Activated CD4-positive, alpha-beta memory T cell treated with anti-CD3 and anti-CD28 coated beads, Interleukin-2, amount 10 ng/mL, durations not matched to agents 7 days and 5 days (primary cell): ENCODE data around the gene ANKRD17. TPM values are rescaled to one million over a fixed set of nuclear protein-coding genes. Genes with fewer than 3 reads are reported as not detected.
"Not testable (repeated sequence)": the region's sequence is repeated elsewhere in the genome, so short reads cannot be mapped to it uniquely, and the experiment has no call there.

Experiments used
- CTCF ChIA-PET: fragments of 350-600 bp; sonication (Branson Sonifier 250); formaldehyde crosslinking; loops from one replicate; lab custom pipeline; 2021; ENCODE audit warnings: antibody characterized with exemption, inconsistent platforms; lab: Charles Lee
- POLR2A ChIA-PET: fragments of 350-600 bp; sonication (Branson Sonifier 250); formaldehyde crosslinking; loops from one replicate; lab custom pipeline; 2021; ENCODE audit warnings: antibody characterized with exemption; lab: Charles Lee
- DNase-seq: peaks from one replicate; pipeline ENCODE4 v3.0.0-alpha.2; 2020
- H3K27ac Mint-ChIP-seq: one replicate; pipeline ENCODE4 v1.8.0; 2021; ENCODE audit warnings: mild to moderate bottlenecking, mixed read lengths
- H3K27me3 Mint-ChIP-seq: one replicate; pipeline ENCODE4 v1.8.0; 2021; ENCODE audit warnings: mixed read lengths
- H3K36me3 Mint-ChIP-seq: one replicate; pipeline ENCODE4 v1.8.0; 2021; ENCODE audit warnings: low read depth, mixed read lengths
- H3K4me1 Mint-ChIP-seq: one replicate; pipeline ENCODE4 v1.8.0; 2021; ENCODE audit warnings: mixed read lengths
- H3K4me3 Mint-ChIP-seq: one replicate; pipeline ENCODE4 v1.8.0; 2021; ENCODE audit warnings: mild to moderate bottlenecking, mixed read lengths
- H3K9me3 Mint-ChIP-seq: one replicate; pipeline ENCODE4 v1.8.0; 2021; ENCODE audit warnings: mixed read lengths
- total RNA-seq, 2 experiments: library from RNA; stranded (reverse); gene quantifications; one replicate each; pipeline ENCODE4 v1.2.3, GENCODE V29; 2021

The ANKRD17 gene
- total RNA-seq, 2 experiments from 2014 or later: 45.8 to 46.6 TPM

- Mint-ChIP-seq H3K27me3 (no peaks in the 10 kb centered on the region), H3K27ac (no peak overlapping the region), H3K36me3 (peaks cover 62% of the 10 kb centered on the region), H3K9me3 (no peaks in the 10 kb centered on the region), H3K4me3 (no peak overlapping the region), H3K4me1 (peaks cover 18% of the 10 kb centered on the region)
- no peak for DNase-seq
- CTCF ChIA-PET: interaction anchor here (1.4 kb wide), 1 partner anchor 15 kb away, joined by 3 read pairs; no protein-coding TSS in a partner anchor
- POLR2A ChIA-PET: interaction anchor here (1.1 to 1.8 kb wide), 3 partner anchors 13 to 22 kb away, joined by 3 to 5 read pairs (median 5); no protein-coding TSS in a partner anchor
Measured at GRCh38 chr4:73236151-73236550, 22.4 kb downstream of the ANKRD17 start.

DNA sequence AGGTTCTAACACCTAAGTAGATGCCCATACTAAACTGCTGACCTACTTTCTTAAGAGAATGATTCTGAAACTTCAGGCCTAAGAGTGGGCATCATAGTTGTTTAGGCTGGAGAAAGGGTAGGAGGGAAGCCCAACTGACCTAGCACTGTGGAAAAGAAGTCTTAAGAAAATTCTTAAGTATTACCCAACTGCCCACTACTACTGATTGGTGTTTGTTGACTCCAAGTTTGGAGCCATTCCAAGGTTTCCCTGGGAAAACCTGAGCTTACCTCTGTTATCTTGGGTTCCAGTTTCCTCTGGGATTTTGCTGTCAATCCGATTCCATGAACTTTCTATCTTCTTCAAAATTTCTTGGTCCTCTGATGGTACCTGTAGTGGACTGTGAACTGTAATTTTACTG is 23.9 kb downstream of the ANKRD17 start:
- Mint-ChIP-seq H3K36me3 (peaks cover 72% of the 10 kb centered on the region), H3K4me1 (peaks cover 18% of the 10 kb centered on the region), H3K4me3 (no peak overlapping the region), H3K27me3 (no peaks in the 10 kb centered on the region), H3K27ac (no peak overlapping the region), H3K9me3 (no peaks in the 10 kb centered on the region)
- POLR2A ChIA-PET: interaction anchor here (1.7 to 1.8 kb wide), 2 partner anchors 12 to 21 kb away, joined by 5 read pairs; no protein-coding TSS in a partner anchor
- CTCF ChIA-PET: interaction anchor here (0.6 kb wide), 1 partner anchor 53 kb away, joined by 5 read pairs; no protein-coding TSS in a partner anchor
- DNase-seq: no peak

DNA sequence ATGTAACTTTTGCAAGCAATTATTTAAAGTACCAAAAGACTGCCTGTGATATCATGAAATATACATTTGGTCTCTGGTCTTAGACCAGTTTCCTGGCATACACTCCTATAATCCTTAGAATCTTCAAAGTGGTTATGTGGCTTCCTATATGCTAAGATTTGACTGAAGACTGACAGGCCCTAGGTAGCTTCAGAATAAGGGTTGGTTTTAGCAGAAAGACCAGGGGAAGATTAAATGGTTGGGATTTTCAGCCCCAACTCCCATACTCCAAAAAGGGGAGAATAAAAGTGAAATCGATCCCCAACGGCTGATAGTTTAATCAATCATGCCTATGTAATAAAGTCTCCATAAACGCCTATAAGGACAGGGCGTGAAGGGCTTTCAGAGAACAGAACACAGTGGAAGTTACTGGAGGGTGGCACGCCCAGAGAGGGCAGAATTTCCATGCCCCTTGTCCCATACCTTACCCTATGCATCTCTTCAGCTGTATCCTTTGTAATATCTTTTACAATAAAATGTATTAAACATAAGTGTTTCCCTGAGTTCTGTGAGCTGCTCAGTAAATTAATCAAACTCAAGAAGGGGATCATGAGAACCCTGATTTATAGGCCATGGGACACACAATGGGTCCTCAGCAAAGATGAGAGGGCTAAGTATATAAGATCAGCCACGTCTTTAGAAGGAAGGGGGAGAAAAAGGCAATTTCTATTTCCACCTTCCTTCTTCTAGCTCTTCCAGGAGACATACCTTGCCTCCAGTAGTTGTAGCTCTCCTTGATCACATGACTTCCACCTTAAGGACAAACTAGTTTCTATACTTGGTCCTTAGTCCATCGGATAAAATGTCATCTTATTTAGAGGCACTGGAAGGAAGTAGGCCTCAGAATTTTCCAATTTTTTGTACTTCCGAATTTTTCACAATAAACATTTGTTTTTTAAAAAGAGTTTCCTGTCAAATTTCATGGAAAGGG is 26.8 kb downstream of the ANKRD17 start:
- CTCF ChIA-PET: no interaction called here
- Mint-ChIP-seq H3K36me3 (peaks cover 61% of the 10 kb centered on the region), H3K27me3 (no peaks in the 10 kb centered on the region), H3K4me1 (peaks cover 9% of the 10 kb centered on the region), H3K27ac (no peak overlapping the region), H3K9me3 (no peaks in the 10 kb centered on the region), H3K4me3 (no peak overlapping the region)
- POLR2A ChIA-PET: interaction anchor here (1.5 kb wide), 1 partner anchor 9 kb away, joined by 5 read pairs; no protein-coding TSS in a partner anchor
- no peak for DNase-seq

DNA sequence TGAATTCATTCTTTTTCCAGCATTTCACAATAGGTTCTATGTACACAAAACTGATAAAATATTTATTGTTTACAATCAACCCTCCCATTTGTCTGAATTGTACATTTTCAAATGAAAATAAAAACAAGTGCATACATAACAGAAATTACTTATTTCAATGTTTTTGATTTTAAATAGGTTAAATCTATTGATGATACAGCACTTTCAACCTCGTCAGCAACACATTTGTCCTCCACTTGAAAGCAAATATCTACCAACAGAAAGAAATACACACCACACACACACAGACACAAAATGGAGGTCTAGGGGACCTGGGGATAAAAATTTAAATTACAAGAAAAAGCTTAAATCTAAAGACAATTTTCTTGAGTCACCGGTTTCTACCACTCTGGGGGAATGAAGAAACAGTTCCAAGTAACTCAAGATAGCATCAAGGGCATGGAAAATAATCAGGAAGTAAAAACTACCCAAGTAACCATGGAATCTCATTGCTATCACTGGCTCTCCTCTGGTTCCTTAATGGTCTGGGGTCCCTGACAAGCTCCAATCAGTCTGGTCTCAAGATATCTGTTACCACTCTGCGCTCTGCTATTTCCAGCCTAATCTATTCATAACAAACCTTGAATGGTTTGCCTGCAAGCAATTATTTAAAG is 27.6 kb downstream of the ANKRD17 start:
- Mint-ChIP-seq H3K4me1 (peaks cover 9% of the 10 kb centered on the region), H3K27ac (no peak overlapping the region), H3K4me3 (no peak overlapping the region), H3K36me3 (peaks cover 54% of the 10 kb centered on the region), H3K9me3 (no peaks in the 10 kb centered on the region), H3K27me3 (no peaks in the 10 kb centered on the region)
- DNase-seq: no peak
- ChIA-PET POLR2A (interaction anchor here (1.5 kb wide), 1 partner anchor 8 kb away, joined by 5 read pairs; no protein-coding TSS in a partner anchor), CTCF (no interaction called here)

GRCh38 chr4:73228800-73229199 is 29.8 kb downstream of the ANKRD17 start:
- H3K27ac Mint-ChIP-seq, DNase-seq, CTCF ChIA-PET, H3K9me3 Mint-ChIP-seq, H3K27me3 Mint-ChIP-seq, POLR2A ChIA-PET, H3K4me3 Mint-ChIP-seq: not testable (repeated sequence)
- H3K4me1 Mint-ChIP-seq: peaks cover 22% of the 10 kb centered on the region
- H3K36me3 Mint-ChIP-seq: peaks cover 35% of the 10 kb centered on the region

DNA sequence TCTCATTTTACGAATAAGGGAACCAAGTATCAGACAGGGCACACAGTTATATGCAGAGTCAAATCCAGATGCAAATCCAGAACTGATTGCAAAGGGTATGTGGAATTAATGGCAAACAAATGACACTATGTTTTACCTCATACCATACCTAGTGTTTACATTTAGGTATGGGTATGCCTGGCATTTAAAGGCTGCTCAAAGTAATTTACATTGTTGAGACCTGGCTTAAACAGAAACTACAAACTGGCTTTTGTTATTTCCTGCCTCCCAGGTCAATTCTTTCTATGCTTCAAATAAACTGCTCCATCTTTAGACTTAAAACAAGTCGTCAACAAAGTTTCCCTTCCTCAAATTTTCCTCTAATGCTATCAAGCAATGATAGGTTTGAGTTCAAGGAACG is 33.7 kb downstream of the ANKRD17 start:
- Mint-ChIP-seq H3K27ac (peak overlapping the region; percentile 56), H3K4me1 (peaks cover 20% of the 10 kb centered on the region), H3K36me3 (peaks cover 7% of the 10 kb centered on the region), H3K27me3 (no peaks in the 10 kb centered on the region), H3K9me3 (no peaks in the 10 kb centered on the region), H3K4me3 (no peak overlapping the region)
- CTCF ChIA-PET: no interaction called here
- POLR2A ChIA-PET: interaction anchor here (1.3 kb wide), 1 partner anchor 35 kb away, joined by 4 read pairs; no protein-coding TSS in a partner anchor
- no peak for DNase-seq

GRCh38 chr4:73223258-73223650 is 35.3 kb downstream of the ANKRD17 start:
- peak overlapping the region; percentile 16 for H3K27ac Mint-ChIP-seq
- no peaks in the 10 kb centered on the region for H3K27me3 Mint-ChIP-seq
- H3K36me3 Mint-ChIP-seq: peaks cover 3% of the 10 kb centered on the region
- POLR2A ChIA-PET: interaction anchor here (1.1 to 3.4 kb wide), 5 partner anchors 8 to 155 kb away, joined by 4 to 41 read pairs (median 5); partner anchors contain the start of gene ANKRD17
- peaks cover 20% of the 10 kb centered on the region for H3K4me1 Mint-ChIP-seq
- CTCF ChIA-PET: interaction anchor here (1.1 to 2.2 kb wide), 3 partner anchors 11 to 35 kb away, joined by 3 to 13 read pairs (median 5); partner anchors contain the start of gene ANKRD17
- DNase-seq: no peak
- H3K4me3 Mint-ChIP-seq: no peak overlapping the region
- no peaks in the 10 kb centered on the region for H3K9me3 Mint-ChIP-seq

GRCh38 chr4:73222466-73223257 is 35.9 kb downstream of the ANKRD17 start:
- H3K9me3 Mint-ChIP-seq: no peaks in the 10 kb centered on the region
- H3K4me1 Mint-ChIP-seq: peaks cover 20% of the 10 kb centered on the region
- no peaks in the 10 kb centered on the region for H3K27me3 Mint-ChIP-seq
- H3K27ac Mint-ChIP-seq: no peak overlapping the region
- peak; percentile 62 for DNase-seq
- H3K36me3 Mint-ChIP-seq: peaks cover 4% of the 10 kb centered on the region
- CTCF ChIA-PET: interaction anchor here (1.1 to 2.2 kb wide), 3 partner anchors 10 to 36 kb away, joined by 3 to 13 read pairs (median 5); partner anchors contain the start of gene ANKRD17
- POLR2A ChIA-PET: interaction anchor here (1.0 to 3.4 kb wide), 6 partner anchors 9 to 155 kb away, joined by 3 to 41 read pairs (median 4); partner anchors contain the start of gene ANKRD17
- no peak overlapping the region for H3K4me3 Mint-ChIP-seq

DNA sequence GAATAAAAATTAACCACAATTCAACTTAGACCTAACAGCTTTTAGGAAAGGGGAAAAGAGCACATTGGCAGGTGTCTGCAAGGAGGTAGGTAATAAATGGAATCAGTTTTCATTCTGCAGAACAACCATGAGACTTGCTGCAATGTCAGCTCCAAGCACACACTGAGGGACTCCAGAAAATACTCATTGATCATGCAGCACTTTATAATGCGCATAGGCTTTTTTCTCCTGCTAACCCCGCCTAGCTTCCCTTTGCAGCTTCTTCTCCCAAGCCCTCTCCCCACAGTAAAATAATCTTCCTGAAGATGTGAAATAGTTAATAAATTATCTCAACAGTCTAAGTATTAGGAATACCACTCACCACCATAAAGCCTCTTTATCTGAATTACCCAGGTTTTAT is 36.9 kb downstream of the ANKRD17 start:
- Mint-ChIP-seq H3K27me3 (no peaks in the 10 kb centered on the region), H3K27ac (no peak overlapping the region), H3K36me3 (peaks cover 9% of the 10 kb centered on the region), H3K4me3 (peak overlapping the region; percentile 47), H3K9me3 (no peaks in the 10 kb centered on the region), H3K4me1 (peaks cover 20% of the 10 kb centered on the region)
- no peak for DNase-seq
- POLR2A ChIA-PET: interaction anchor here (1.0 to 3.4 kb wide), 4 partner anchors 10 to 37 kb away, joined by 3 to 41 read pairs (median 5); partner anchors contain the start of gene ANKRD17
- CTCF ChIA-PET: interaction anchor here (1.4 to 2.2 kb wide), 2 partner anchors 36 to 93 kb away, joined by 3 to 13 read pairs; no protein-coding TSS in a partner anchor

DNA sequence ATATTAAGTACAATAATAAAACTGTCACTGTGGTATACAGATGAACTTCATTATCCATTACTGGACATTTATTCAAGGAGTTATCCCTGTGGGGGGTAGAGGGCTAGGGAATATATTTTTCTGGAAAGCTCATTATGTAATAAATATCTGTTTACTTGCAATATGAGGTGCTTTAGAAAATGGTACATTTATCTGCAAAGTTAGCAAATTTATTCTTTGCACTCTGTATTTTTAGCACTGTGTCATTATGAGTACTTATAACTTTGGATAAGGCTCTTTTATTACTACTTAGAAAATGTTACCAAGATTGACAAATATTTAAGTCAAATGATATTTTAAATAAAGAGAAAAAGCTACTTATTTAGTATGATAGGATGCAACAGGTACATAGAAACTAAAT is 37.8 kb downstream of the ANKRD17 start:
- Mint-ChIP-seq H3K27me3 (no peaks in the 10 kb centered on the region), H3K36me3 (peaks cover 9% of the 10 kb centered on the region), H3K4me1 (peaks cover 20% of the 10 kb centered on the region), H3K27ac (no peak overlapping the region), H3K9me3 (no peaks in the 10 kb centered on the region), H3K4me3 (no peak overlapping the region)
- CTCF ChIA-PET: interaction anchor here (1.1 to 1.4 kb wide), 2 partner anchors 36 to 92 kb away, joined by 3 to 4 read pairs; no protein-coding TSS in a partner anchor
- no peak for DNase-seq
- POLR2A ChIA-PET: interaction anchor here (1.0 to 3.4 kb wide), 3 partner anchors 9 to 38 kb away, joined by 3 to 41 read pairs (median 5); partner anchors contain the start of gene ANKRD17

DNA sequence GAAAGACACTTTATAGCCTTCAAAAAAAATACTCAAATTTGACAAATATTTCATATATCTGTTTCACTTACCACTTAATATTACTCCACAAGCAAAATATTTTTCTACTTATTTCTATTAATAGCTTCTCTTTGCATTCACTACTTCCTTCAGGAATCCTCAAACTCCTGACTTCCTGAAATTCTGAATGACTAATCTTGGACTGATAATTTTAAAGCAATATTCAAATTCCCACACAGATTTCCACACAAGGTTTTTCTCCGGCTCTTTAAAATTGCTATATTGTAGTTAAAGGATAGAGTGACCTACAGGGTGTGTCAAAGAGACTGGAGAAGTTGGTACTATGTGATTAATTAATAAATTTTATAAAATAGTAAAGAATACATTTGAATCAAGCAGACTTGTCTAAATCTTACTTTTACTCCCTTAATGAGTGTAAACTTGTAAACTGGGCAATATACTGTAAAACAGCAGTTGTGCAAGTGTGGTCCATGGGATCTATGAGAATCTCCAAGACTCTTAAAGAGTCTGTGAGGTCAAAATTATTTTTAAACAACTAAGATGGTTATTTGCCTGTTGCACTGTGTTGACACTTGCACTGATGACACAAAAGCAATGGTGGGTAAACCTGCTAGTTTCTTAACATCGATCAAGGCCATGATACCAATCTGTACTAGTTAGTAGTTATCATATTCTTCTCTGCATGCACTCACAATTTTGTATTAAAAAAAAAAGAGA is 44.5 kb downstream of the ANKRD17 start:
- CTCF ChIA-PET: no interaction called here

More for the DNA sequence above, 44.5 kb downstream of the ANKRD17 start:
- H3K27ac Mint-ChIP-seq: no peak overlapping the region
- POLR2A ChIA-PET: no interaction called here
- H3K27me3 Mint-ChIP-seq: no peaks in the 10 kb centered on the region
- H3K4me1 Mint-ChIP-seq: peaks cover 11% of the 10 kb centered on the region
- peaks cover 22% of the 10 kb centered on the region for H3K36me3 Mint-ChIP-seq
- H3K4me3 Mint-ChIP-seq: no peak overlapping the region
- no peak for DNase-seq
- no peaks in the 10 kb centered on the region for H3K9me3 Mint-ChIP-seq
